Natural killer cell (primary cell): ENCODE results near the gene EGFL6. TPM values are rescaled to one million over a fixed set of nuclear protein-coding genes. Genes with fewer than 3 reads are reported as not detected.
"Not testable (repeated sequence)": the region's sequence is repeated elsewhere in the genome, so short reads cannot be mapped to it uniquely, and the experiment has no call there.

Experiments
- ATAC-seq, 3 donors: fragments of 150-1000 bp in 2 of 3; fragments of 200-7000 bp in 1 of 3; cut with Tn5 transposase; 1 replicate in 1 of 3; 2 replicates in 2 of 3; pipeline ENCODE4 v1.10.0; 2021; ENCODE audit warnings: mild to moderate bottlenecking in 2 of 3, moderate library complexity in 2 of 3
- DNase-seq, 2 donors: peaks; one replicate each; pipeline versions ENCODE4 v3.0.0 to v3.0.0-alpha.2; 2013 to 2021; ENCODE audit warnings: mixed read lengths in 1 of 2
- H3K27ac ChIP-seq: one replicate; pipeline ENCODE4 v1.5.1; 2013; ENCODE audit warnings: mild to moderate bottlenecking, low read length
- H3K27me3 ChIP-seq: one replicate; pipeline ENCODE4 v1.6.1; 2013; ENCODE audit warnings: low read length; ENCODE audit not compliant: control insufficient read depth, insufficient read depth
- H3K36me3 ChIP-seq: one replicate; pipeline ENCODE4 v1.6.1; 2013; ENCODE audit warnings: low read length; ENCODE audit not compliant: control insufficient read depth, insufficient read depth
- H3K4me1 ChIP-seq: one replicate; pipeline ENCODE4 v1.6.1; 2013; ENCODE audit warnings: low read length; ENCODE audit not compliant: control insufficient read depth, insufficient read depth
- H3K4me3 ChIP-seq: one replicate; pipeline ENCODE4 v1.5.1; 2013; ENCODE audit warnings: low read length
- H3K9me3 ChIP-seq: one replicate; pipeline ENCODE4 v1.6.1; 2013; ENCODE audit warnings: low read length; ENCODE audit not compliant: control insufficient read depth, insufficient read depth
- H3K27ac Mint-ChIP-seq, 2 donors: one replicate each; pipeline ENCODE4 v1.8.0; 2022; ENCODE audit warnings: mild to moderate bottlenecking in 2 of 2, mixed read lengths in 2 of 2, moderate library complexity in 1 of 2
- H3K27me3 Mint-ChIP-seq, 2 donors: one replicate each; pipeline ENCODE4 v1.8.0; 2022; ENCODE audit warnings: low read depth in 2 of 2, mixed read lengths in 2 of 2
- H3K36me3 Mint-ChIP-seq: one replicate; pipeline ENCODE4 v1.8.0; 2022; ENCODE audit warnings: mixed read lengths
- H3K4me1 Mint-ChIP-seq, 2 donors: one replicate each; pipeline ENCODE4 v1.8.0; 2022; ENCODE audit warnings: mixed read lengths in 2 of 2
- H3K4me3 Mint-ChIP-seq: one replicate; pipeline ENCODE4 v1.8.0; 2022; ENCODE audit warnings: mild to moderate bottlenecking, moderate library complexity, mixed read lengths
- H3K9me3 Mint-ChIP-seq, 2 donors: one replicate each; pipeline ENCODE4 v1.8.0; 2022; ENCODE audit warnings: mixed read lengths in 2 of 2
- WGBS: methylation state at CpG from one replicate; pipeline ENCODE4 v1.1.7; 2013; ENCODE audit warnings: missing lambda C conversion rate; ENCODE audit not compliant: insufficient coverage; 5-methylcytosine and 5-hydroxymethylcytosine counted together
- intact Hi-C: fragments of 100-400 bp; cut with micrococcal nuclease; formaldehyde crosslinking; loops from one replicate; pipeline ENCODE4 v1.14.2; 2022
- total RNA-seq, 4 donors: library from RNA; stranded (reverse); fragments of 120-200 nt in 1 of 4; gene quantifications; one replicate each; pipeline versions ENCODE4 v1.2.3 to v1.2.4, GENCODE V29; 2013 to 2022
- TF ChIP-seq, protein P1 (sequence below): fragments of 200-600 bp; IDR thresholded peaks from one replicate; pipeline ENCODE4 v1.8.0; 2022; ENCODE audit warnings: antibody characterized with exemption

Gene EGFL6
- total RNA-seq, 3 donors from 2014 or later (not counting 1 experiment from before 2014, with no cell fraction given), result not detected

DNA sequence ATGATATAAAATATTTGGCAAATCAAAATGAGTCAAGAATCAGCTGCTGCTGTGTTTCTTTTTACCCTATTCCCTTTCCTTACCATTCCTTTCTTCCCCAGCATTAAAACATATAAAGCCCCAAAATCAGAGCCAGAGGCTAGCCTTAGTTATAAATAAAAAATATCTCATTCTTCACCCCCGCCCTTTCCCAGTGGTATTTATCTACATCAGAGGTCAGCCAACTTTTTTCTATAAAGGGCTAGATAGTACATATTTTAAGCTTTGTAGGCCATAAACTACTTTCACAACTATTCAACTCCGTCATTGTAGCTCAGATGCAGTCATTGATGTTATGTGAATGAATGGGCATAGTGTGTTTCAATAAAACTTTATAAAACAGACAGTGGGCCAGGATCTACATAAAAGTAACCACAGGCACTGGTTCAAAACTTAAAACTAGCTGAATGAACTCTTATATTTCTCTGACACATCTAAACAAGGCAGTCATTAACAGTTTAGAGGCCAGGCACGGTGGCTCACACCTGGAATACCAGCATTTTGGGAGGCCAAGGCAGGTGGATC lies 53.1 kb downstream of the EGFL6 start:
- TF ChIP-seq, protein P1, sequence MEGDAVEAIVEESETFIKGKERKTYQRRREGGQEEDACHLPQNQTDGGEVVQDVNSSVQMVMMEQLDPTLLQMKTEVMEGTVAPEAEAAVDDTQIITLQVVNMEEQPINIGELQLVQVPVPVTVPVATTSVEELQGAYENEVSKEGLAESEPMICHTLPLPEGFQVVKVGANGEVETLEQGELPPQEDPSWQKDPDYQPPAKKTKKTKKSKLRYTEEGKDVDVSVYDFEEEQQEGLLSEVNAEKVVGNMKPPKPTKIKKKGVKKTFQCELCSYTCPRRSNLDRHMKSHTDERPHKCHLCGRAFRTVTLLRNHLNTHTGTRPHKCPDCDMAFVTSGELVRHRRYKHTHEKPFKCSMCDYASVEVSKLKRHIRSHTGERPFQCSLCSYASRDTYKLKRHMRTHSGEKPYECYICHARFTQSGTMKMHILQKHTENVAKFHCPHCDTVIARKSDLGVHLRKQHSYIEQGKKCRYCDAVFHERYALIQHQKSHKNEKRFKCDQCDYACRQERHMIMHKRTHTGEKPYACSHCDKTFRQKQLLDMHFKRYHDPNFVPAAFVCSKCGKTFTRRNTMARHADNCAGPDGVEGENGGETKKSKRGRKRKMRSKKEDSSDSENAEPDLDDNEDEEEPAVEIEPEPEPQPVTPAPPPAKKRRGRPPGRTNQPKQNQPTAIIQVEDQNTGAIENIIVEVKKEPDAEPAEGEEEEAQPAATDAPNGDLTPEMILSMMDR, result no peak
- Histone ChIP-seq H3K36me3 (no peaks in the 10 kb centered on the region), H3K27ac (no peak overlapping the region), H3K9me3 (no peaks in the 10 kb centered on the region), H3K27me3 (no peaks in the 10 kb centered on the region), H3K4me3 (no peak overlapping the region), H3K4me1 (no peaks in the 10 kb centered on the region)
- peaks cover 0 to 7% of the 10 kb centered on the region in 2 donors for H3K4me1 Mint-ChIP-seq
- DNase-seq (no peak), ATAC-seq (no peak)
- H3K4me3 Mint-ChIP-seq, result no peak overlapping the region
- 89% methylated on average over 1 of the region's 3 CpGs for WGBS
- H3K27ac Mint-ChIP-seq, result no peak overlapping the region
- peaks cover 3 to 41% of the 10 kb centered on the region in 2 donors for H3K27me3 Mint-ChIP-seq
- H3K36me3 Mint-ChIP-seq, result no peaks in the 10 kb centered on the region
- H3K9me3 Mint-ChIP-seq, result no peaks in the 10 kb centered on the region
- intact Hi-C loops, result no loop called here

DNA sequence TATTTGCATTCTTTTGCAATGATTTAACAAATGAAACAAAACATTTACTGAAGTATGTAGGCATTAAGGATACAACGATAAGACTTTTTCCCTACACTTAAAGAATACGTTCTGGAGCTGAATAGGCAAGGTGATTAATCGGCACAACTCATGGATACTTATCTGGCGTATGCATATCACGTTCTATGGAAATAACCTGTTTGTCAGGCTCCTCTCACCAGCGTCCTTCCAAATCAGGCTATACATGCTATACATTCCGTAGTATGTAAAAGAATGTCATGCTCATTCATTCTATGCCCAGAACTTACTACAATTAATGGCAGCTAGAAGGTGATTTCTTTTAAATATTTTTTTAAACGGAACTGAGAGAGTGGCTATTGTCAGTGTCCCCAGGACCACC lies 57.9 kb downstream of the EGFL6 start:
- DNase-seq (no peak), ATAC-seq (no peak)
- no peaks in the 10 kb centered on the region for H3K27me3 ChIP-seq
- Mint-ChIP-seq H3K4me1 (no peaks in the 10 kb centered on the region), H3K4me3 (no peak overlapping the region), H3K36me3 (no peaks in the 10 kb centered on the region), H3K27ac (no peak overlapping the region), H3K27me3 (peaks cover 3 to 38% of the 10 kb centered on the region in 2 donors), H3K9me3 (no peaks in the 10 kb centered on the region)
- H3K4me3 ChIP-seq, result no peak overlapping the region
- H3K36me3 ChIP-seq, result no peaks in the 10 kb centered on the region
- no peaks in the 10 kb centered on the region for H3K9me3 ChIP-seq
- intact Hi-C loops, result no loop called here
- H3K27ac ChIP-seq, result no peak overlapping the region
- TF ChIP-seq, protein P1, result no peak
- 98% methylated on average over 6 of the region's 8 CpGs for WGBS
- no peaks in the 10 kb centered on the region for H3K4me1 ChIP-seq

DNA sequence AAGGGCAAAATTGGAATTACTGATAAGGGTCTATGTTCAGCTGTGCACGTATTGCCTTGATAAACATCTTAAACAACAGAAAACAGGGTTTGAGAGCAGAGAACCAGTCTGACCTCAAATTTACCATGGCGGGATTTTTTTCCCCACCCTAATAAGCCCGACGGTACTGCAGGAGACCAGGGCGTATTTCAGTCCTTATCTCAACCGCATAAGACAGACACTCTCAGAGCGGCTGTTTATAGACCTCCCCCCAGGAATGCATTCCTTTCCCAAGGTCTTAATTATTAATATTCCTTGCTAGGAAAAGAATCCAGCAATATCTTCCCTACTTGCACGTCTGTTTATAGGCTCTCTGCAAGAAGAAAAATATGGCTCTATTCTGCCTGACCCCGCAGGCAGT lies 67.8 kb downstream of the EGFL6 start:
- H3K36me3 ChIP-seq, H3K4me3 Mint-ChIP-seq, ATAC-seq, H3K27me3 ChIP-seq, H3K36me3 Mint-ChIP-seq, intact Hi-C loops, H3K9me3 ChIP-seq, H3K27ac Mint-ChIP-seq, H3K4me3 ChIP-seq, DNase-seq, H3K4me1 Mint-ChIP-seq, H3K9me3 Mint-ChIP-seq, H3K27ac ChIP-seq, H3K4me1 ChIP-seq: not testable (repeated sequence)
- 84% methylated on average over 8 of the region's 9 CpGs for WGBS
- H3K27me3 Mint-ChIP-seq, result peaks cover 0 to 25% of the 10 kb centered on the region in 2 donors

DNA sequence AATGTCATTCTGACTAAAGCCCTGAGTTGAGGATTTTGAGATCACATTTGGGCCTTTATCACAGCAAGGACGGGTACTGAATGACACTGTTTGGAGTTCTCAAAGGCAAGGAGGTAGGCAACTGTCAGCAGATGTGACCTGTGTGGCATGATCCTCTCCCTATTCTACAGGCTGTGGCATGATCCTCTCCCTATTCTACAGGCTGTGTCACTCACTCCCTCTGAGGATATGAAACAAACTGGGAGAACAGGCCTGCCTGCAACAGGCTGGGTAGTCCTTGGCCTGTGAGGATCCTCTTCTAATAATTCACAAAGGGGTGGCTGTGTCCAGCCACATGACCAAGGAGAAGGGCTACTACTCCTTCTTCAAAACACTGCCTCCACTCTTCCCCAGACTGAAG lies 68.6 kb downstream of the EGFL6 start:
- TF ChIP-seq, protein P1, result no peak
- Mint-ChIP-seq H3K4me3 (no peak overlapping the region), H3K27ac (no peak overlapping the region), H3K36me3 (peaks cover 9% of the 10 kb centered on the region), H3K4me1 (no peaks in the 10 kb centered on the region), H3K9me3 (peaks cover 0 to 9% of the 10 kb centered on the region in 2 donors), H3K27me3 (peaks cover 0 to 25% of the 10 kb centered on the region in 2 donors)
- Histone ChIP-seq H3K27me3 (no peaks in the 10 kb centered on the region), H3K4me1 (no peaks in the 10 kb centered on the region), H3K9me3 (peaks cover 3% of the 10 kb centered on the region), H3K4me3 (no peak overlapping the region), H3K27ac (no peak overlapping the region), H3K36me3 (no peaks in the 10 kb centered on the region)
- WGBS, result 82% methylated on average over 1 of the region's 1 CpG
- intact Hi-C loops, result no loop called here
- no peak for DNase-seq
- ATAC-seq, result no peak
